ENCODE data around the gene FKBP2. TPM values are rescaled to one million over a fixed set of nuclear protein-coding genes. Genes with fewer than 3 reads are reported as not detected.

The FKBP2 gene
- total RNA-seq, 1 experiment from 2014 or later = 41.0 TPM

DNA sequence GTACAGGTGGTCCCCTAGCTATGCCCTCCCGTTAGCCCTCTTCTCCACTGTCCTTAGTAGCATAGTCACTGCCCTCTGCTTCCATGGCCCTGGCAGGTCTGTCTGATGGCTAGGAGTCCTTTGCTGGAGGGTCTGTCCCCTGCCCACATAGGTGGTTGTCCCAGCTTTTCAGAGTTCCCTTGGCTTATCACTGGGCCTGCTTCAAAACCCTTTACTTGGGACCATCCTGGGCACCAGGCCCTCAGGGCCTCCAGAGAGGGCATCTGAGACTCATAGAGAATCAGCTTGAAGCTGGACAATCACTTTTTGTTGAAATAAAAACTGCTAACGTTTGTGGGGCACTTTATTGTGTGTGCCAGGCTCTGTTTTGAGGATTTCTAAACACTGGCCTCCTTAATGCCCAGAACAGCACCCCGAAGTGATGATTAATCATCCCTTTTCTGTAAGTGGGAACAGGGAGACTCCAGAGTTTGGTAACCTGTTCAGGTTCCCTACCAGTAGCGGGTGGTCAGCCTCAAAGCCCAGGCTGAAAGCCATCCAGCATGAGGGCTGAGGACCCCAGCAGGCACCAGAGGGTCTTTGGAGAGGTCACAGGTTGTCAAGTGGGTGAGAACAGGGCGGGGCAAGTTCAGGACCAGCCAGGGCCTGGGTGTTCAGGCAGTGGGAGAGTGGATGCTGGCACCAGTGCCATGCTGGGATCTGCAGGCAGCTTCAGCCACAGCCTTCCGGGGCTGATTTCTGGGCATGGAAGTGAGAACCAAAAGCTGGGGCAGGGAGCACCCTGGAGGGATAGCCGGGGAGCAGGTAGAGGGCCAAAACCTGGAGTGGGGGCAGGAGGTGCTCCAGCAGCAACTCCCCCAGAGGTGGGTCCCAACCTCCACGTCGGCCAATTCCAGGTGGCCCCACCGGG is 49.7 kb downstream of the FKBP2 start:
- Histone ChIP-seq H3K14ac (ENCODE audit: insufficient read depth, low read length) (no peak overlapping the region), H3K56ac (ENCODE audit: insufficient read length, low read depth, low read length) (no peak overlapping the region), H3K79me2 (ENCODE audit: insufficient read depth, low read length) (no peaks in the 10 kb centered on the region), H2BK15ac (ENCODE audit: low read depth, low read length) (no peak overlapping the region), H4K20me1 (ENCODE audit: control insufficient read depth, insufficient read depth, insufficient read length) (no peaks in the 10 kb centered on the region), H3K23me2 (ENCODE audit: insufficient read length, low read depth, low read length, poor library complexity, severe bottlenecking) (peaks cover 6% of the 10 kb centered on the region), H4K8ac (replicated peaks; ENCODE audit: insufficient read length, low read depth, low read length) (no peak overlapping the region), H3K9me3 (ENCODE audit: control insufficient read depth, low read depth, low read length) (no peaks in the 10 kb centered on the region), H4K91ac (ENCODE audit: insufficient read length, low read depth, low read length) (no peak overlapping the region), H2BK12ac (ENCODE audit: insufficient read length, low read depth, low read length) (no peak overlapping the region), H4K5ac (ENCODE audit: insufficient read length, low read depth, low read length) (no peak overlapping the region), H2BK5ac (ENCODE audit: insufficient read length, low read length) (no peak overlapping the region), H2AFZ (ENCODE audit: low read length) (no peak overlapping the region), H3K79me1 (ENCODE audit: insufficient read depth, low read depth, low read length, poor library complexity, severe bottlenecking) (no peaks in the 10 kb centered on the region), H3K27me3 (ENCODE audit: insufficient read depth, low read length) (peaks cover 50% of the 10 kb centered on the region), H3K18ac (ENCODE audit: insufficient read length, low read depth, low read length) (no peak overlapping the region), H3K4me2 (ENCODE audit: insufficient read depth, insufficient read length, low read length) (peak overlapping the region; percentile 58), H2AK5ac (ENCODE audit: insufficient read length, low read length) (no peak overlapping the region), H3K4ac (ENCODE audit: low read depth, low read length) (no peak overlapping the region), H3K9ac (ENCODE audit: extremely low read depth, insufficient read length, low read length) (no peak overlapping the region), H2BK20ac (ENCODE audit: low read depth, low read length, poor library complexity, severe bottlenecking) (no peak overlapping the region), H3K4me1 (ENCODE audit: insufficient read depth, low read length) (no peaks in the 10 kb centered on the region), H3K23ac (ENCODE audit: insufficient read length, low read depth, low read length) (no peak overlapping the region), H2BK120ac (ENCODE audit: low read depth, low read length, poor library complexity, severe bottlenecking) (no peak overlapping the region), H3K27ac (ENCODE audit: insufficient read length, low read depth, low read length) (no peak overlapping the region), H3T11ph (ENCODE audit: low read length) (no peak overlapping the region)
- peaks cover 68% of the 10 kb centered on the region for H3K27me3 Mint-ChIP-seq (ENCODE audit: low read depth)
- H3K4me1 Mint-ChIP-seq = peaks cover 12 to 13% of the 10 kb centered on the region in 2 experiments
- peaks cover 0 to 2% (median 0%) of the 10 kb centered on the region in 3 experiments; a peak in 3 of 7 replicates for H3K36me3 Mint-ChIP-seq (ENCODE audit: insufficient read depth in 1 of 3, low read depth in 3 of 3)
- no CpG with 5 or more reads among the region's 10 CpGs for WGBS (ENCODE audit: extremely low coverage, insufficient read length, low lambda C conversion rate)
- no peak overlapping the region for H3K27ac Mint-ChIP-seq
- no peak for DNase-seq
- H3K4me3 Mint-ChIP-seq = peak overlapping the region; percentile 36 to 78
- no peaks in the 10 kb centered on the region; a peak in 2 of 5 replicates for H3K9me3 Mint-ChIP-seq
- TF ChIP-seq, protein P1, sequence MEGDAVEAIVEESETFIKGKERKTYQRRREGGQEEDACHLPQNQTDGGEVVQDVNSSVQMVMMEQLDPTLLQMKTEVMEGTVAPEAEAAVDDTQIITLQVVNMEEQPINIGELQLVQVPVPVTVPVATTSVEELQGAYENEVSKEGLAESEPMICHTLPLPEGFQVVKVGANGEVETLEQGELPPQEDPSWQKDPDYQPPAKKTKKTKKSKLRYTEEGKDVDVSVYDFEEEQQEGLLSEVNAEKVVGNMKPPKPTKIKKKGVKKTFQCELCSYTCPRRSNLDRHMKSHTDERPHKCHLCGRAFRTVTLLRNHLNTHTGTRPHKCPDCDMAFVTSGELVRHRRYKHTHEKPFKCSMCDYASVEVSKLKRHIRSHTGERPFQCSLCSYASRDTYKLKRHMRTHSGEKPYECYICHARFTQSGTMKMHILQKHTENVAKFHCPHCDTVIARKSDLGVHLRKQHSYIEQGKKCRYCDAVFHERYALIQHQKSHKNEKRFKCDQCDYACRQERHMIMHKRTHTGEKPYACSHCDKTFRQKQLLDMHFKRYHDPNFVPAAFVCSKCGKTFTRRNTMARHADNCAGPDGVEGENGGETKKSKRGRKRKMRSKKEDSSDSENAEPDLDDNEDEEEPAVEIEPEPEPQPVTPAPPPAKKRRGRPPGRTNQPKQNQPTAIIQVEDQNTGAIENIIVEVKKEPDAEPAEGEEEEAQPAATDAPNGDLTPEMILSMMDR (conservative IDR thresholded peaks at IDR 0.05) = no peak
